WTC11 (cell line): Measurements from ENCODE around the gene PLEKHH3. TPM values are rescaled to one million over a fixed set of nuclear protein-coding genes. Genes with fewer than 3 reads are reported as not detected.

Source experiments
- ATAC-seq: fragments of 200-7000 bp; cut with Tn5 transposase; 2 replicates; pipeline ENCODE4 v1.10.0; 2021; ENCODE audit warnings: mild to moderate bottlenecking, moderate library complexity
- CTCF ChIA-PET: fragments of 300-600 bp; sonication (Branson Sonifier 250); formaldehyde crosslinking; loops from one replicate; lab custom pipeline; 2021; ENCODE audit warnings: antibody characterized with exemption; lab: Charles Lee
- POLR2A ChIA-PET: fragments of 350-600 bp; sonication (Branson Sonifier 250); formaldehyde crosslinking; loops from one replicate; lab custom pipeline; 2021; ENCODE audit warnings: antibody characterized with exemption; lab: Charles Lee
- DNase-seq: peaks from one replicate; pipeline ENCODE4 v3.0.0; 2021; ENCODE audit warnings: low spot score
- H3K27ac Mint-ChIP-seq: 2 replicates; pipeline ENCODE4 v1.8.0; 2021; ENCODE audit warnings: mixed read lengths
- H3K27me3 Mint-ChIP-seq: 2 replicates; pipeline ENCODE4 v1.8.0; 2021; ENCODE audit warnings: low read depth, mild to moderate bottlenecking, moderate library complexity, mixed read lengths
- H3K36me3 Mint-ChIP-seq: 2 replicates; pipeline ENCODE4 v1.8.0; 2021; ENCODE audit warnings: mixed read lengths
- H3K4me1 Mint-ChIP-seq: 2 replicates; pipeline ENCODE4 v1.8.0; 2022; ENCODE audit warnings: mixed read lengths
- H3K4me3 Mint-ChIP-seq: 2 replicates; pipeline ENCODE4 v1.8.0; 2021; ENCODE audit warnings: mild to moderate bottlenecking, moderate library complexity, mixed read lengths
- H3K9me3 Mint-ChIP-seq: 2 replicates; pipeline ENCODE4 v1.8.0; 2021; ENCODE audit warnings: mixed read lengths
- CBFB ChIP-seq: sonication (generic); formaldehyde crosslinking; IDR thresholded peaks from 2 replicates; pipeline ENCODE4 v1.8.1; 2022; ENCODE audit warnings: mild to moderate bottlenecking, low read depth, missing genetic modification reagents
- CREM ChIP-seq: sonication (generic); formaldehyde crosslinking; IDR thresholded peaks from 2 replicates; pipeline ENCODE4 v1.8.1; 2022; ENCODE audit warnings: mild to moderate bottlenecking, missing genetic modification reagents, moderate library complexity
- EMX1 ChIP-seq: fragments of 250-450 bp; sonication (Bioruptor Pico); IDR thresholded peaks from 2 replicates; pipeline ENCODE4 v1.8.0; 2021; ENCODE audit warnings: mild to moderate bottlenecking
- ETV6 ChIP-seq: sonication (generic); formaldehyde crosslinking; IDR thresholded peaks from 2 replicates; pipeline ENCODE4 v1.8.1; 2022; ENCODE audit warnings: mild to moderate bottlenecking, missing genetic modification reagents
- FOXJ3 ChIP-seq: sonication (generic); formaldehyde crosslinking; IDR thresholded peaks from 2 replicates; pipeline ENCODE4 v1.9.0; 2021; ENCODE audit warnings: missing genetic modification reagents, mild to moderate bottlenecking, borderline replicate concordance
- FOXK1 ChIP-seq: sonication (generic); formaldehyde crosslinking; IDR thresholded peaks from 2 replicates; pipeline ENCODE4 v1.8.0; 2022; ENCODE audit warnings: mild to moderate bottlenecking, moderate library complexity, missing genetic modification reagents
- GABPB1 ChIP-seq: sonication (generic); formaldehyde crosslinking; IDR thresholded peaks from 2 replicates; pipeline ENCODE4 v1.8.1; 2023; ENCODE audit warnings: mild to moderate bottlenecking, missing genetic modification reagents
- GRHL2 ChIP-seq: fragments of 250-450 bp; sonication (Bioruptor Pico); IDR thresholded peaks from 2 replicates; pipeline ENCODE4 v1.8.0; 2022; ENCODE audit warnings: mild to moderate bottlenecking, moderate library complexity; ENCODE audit not compliant: insufficient replicate concordance, severe bottlenecking
- JAZF1 ChIP-seq: fragments of 250-450 bp; sonication (Bioruptor Pico); IDR thresholded peaks from 2 replicates; pipeline ENCODE4 v1.9.0; 2021; ENCODE audit warnings: moderate library complexity, mild to moderate bottlenecking, inconsistent platforms
- NFATC4 ChIP-seq: fragments of 250-450 bp; sonication (Bioruptor Pico); IDR thresholded peaks from 2 replicates; pipeline ENCODE4 v1.9.0; 2021; ENCODE audit warnings: mild to moderate bottlenecking
- NR1H2 ChIP-seq: sonication (generic); formaldehyde crosslinking; IDR thresholded peaks from 2 replicates; pipeline ENCODE4 v1.9.0; 2021; ENCODE audit warnings: mild to moderate bottlenecking, moderate library complexity, missing genetic modification reagents
- NR2C2 ChIP-seq: sonication (generic); formaldehyde crosslinking; IDR thresholded peaks from 2 replicates; pipeline ENCODE4 v1.8.0; 2022; ENCODE audit warnings: mild to moderate bottlenecking, missing genetic modification reagents
- NR3C1 ChIP-seq: sonication (generic); formaldehyde crosslinking; conservative IDR thresholded peaks from 2 replicates; pipeline ENCODE4 v1.8.1; 2023; ENCODE audit warnings: low read depth, mild to moderate bottlenecking, missing genetic modification reagents
- RELA ChIP-seq: sonication (generic); formaldehyde crosslinking; IDR thresholded peaks from 2 replicates; pipeline ENCODE4 v1.8.1; 2022; ENCODE audit warnings: missing genetic modification reagents, mild to moderate bottlenecking, borderline replicate concordance
- SOX15 ChIP-seq: fragments of 250-450 bp; sonication (Bioruptor Pico); IDR thresholded peaks from 2 replicates; pipeline ENCODE4 v1.9.0; 2021; ENCODE audit warnings: mild to moderate bottlenecking
- TP53 ChIP-seq: sonication (generic); formaldehyde crosslinking; IDR thresholded peaks from 2 replicates; pipeline ENCODE4 v1.8.1; 2023; ENCODE audit warnings: mild to moderate bottlenecking, missing genetic modification reagents
- ZNF121 ChIP-seq: sonication (generic); formaldehyde crosslinking; IDR thresholded peaks from 2 replicates; pipeline ENCODE4 v1.8.0; 2023; ENCODE audit warnings: missing genetic modification reagents
- ZNF138 ChIP-seq: sonication (generic); formaldehyde crosslinking; conservative IDR thresholded peaks from 2 replicates; pipeline ENCODE4 v1.8.1; 2022; ENCODE audit warnings: mild to moderate bottlenecking, moderate library complexity, missing genetic modification reagents
- ZNF263 ChIP-seq: sonication (generic); formaldehyde crosslinking; IDR thresholded peaks from 2 replicates; pipeline ENCODE4 v1.8.1; 2022; ENCODE audit warnings: low read depth, mild to moderate bottlenecking, moderate library complexity, missing genetic modification reagents
- ZNF317 ChIP-seq: sonication (generic); formaldehyde crosslinking; IDR thresholded peaks from 2 replicates; pipeline ENCODE4 v1.8.1; 2023; ENCODE audit warnings: low read depth, mild to moderate bottlenecking, moderate library complexity, missing genetic modification reagents, borderline replicate concordance
- ZNF396 ChIP-seq: fragments of 250-450 bp; sonication (Bioruptor Pico); IDR thresholded peaks from 2 replicates; pipeline ENCODE4 v1.8.0; 2021; ENCODE audit warnings: mild to moderate bottlenecking, moderate library complexity, borderline replicate concordance
- ZNF416 ChIP-seq: fragments of 250-450 bp; sonication (Bioruptor Pico); IDR thresholded peaks from 2 replicates; pipeline ENCODE4 v1.9.0; 2021; ENCODE audit warnings: mild to moderate bottlenecking, inconsistent platforms
- total RNA-seq: library from RNA; stranded (reverse); gene quantifications from 3 replicates; pipeline ENCODE4 v1.2.3, GENCODE V29; 2021
- TF ChIP-seq, protein P1 (sequence below): fragments of 250-450 bp; sonication (Bioruptor Pico); IDR thresholded peaks from 2 replicates; pipeline ENCODE4 v1.9.0; 2021; ENCODE audit warnings: mild to moderate bottlenecking, borderline replicate concordance
- TF ChIP-seq, protein P2 (sequence below): fragments of 250-450 bp; sonication (Bioruptor Pico); IDR thresholded peaks from 2 replicates; pipeline ENCODE4 v1.8.0; 2021; ENCODE audit warnings: mild to moderate bottlenecking
- TF ChIP-seq, protein P3 (sequence below): sonication (generic); formaldehyde crosslinking; IDR thresholded peaks from 2 replicates; pipeline ENCODE4 v1.8.0; 2022; ENCODE audit warnings: mild to moderate bottlenecking, missing genetic modification reagents

PLEKHH3 gene
- total RNA-seq, 1 experiment from 2014 or later = 40.2 TPM

- TF ChIP-seq, protein P1, sequence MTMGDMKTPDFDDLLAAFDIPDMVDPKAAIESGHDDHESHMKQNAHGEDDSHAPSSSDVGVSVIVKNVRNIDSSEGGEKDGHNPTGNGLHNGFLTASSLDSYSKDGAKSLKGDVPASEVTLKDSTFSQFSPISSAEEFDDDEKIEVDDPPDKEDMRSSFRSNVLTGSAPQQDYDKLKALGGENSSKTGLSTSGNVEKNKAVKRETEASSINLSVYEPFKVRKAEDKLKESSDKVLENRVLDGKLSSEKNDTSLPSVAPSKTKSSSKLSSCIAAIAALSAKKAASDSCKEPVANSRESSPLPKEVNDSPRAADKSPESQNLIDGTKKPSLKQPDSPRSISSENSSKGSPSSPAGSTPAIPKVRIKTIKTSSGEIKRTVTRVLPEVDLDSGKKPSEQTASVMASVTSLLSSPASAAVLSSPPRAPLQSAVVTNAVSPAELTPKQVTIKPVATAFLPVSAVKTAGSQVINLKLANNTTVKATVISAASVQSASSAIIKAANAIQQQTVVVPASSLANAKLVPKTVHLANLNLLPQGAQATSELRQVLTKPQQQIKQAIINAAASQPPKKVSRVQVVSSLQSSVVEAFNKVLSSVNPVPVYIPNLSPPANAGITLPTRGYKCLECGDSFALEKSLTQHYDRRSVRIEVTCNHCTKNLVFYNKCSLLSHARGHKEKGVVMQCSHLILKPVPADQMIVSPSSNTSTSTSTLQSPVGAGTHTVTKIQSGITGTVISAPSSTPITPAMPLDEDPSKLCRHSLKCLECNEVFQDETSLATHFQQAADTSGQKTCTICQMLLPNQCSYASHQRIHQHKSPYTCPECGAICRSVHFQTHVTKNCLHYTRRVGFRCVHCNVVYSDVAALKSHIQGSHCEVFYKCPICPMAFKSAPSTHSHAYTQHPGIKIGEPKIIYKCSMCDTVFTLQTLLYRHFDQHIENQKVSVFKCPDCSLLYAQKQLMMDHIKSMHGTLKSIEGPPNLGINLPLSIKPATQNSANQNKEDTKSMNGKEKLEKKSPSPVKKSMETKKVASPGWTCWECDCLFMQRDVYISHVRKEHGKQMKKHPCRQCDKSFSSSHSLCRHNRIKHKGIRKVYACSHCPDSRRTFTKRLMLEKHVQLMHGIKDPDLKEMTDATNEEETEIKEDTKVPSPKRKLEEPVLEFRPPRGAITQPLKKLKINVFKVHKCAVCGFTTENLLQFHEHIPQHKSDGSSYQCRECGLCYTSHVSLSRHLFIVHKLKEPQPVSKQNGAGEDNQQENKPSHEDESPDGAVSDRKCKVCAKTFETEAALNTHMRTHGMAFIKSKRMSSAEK (CRISPR knock-in tag) = no peak
- TF ChIP-seq, all 79 proteins: peak for 0
Measured at GRCh38 chr17:42697108-42697811, 20.5 kb upstream of the PLEKHH3 start (continued).

- POLR2A ChIA-PET = no interaction called here
- no peaks in the 10 kb centered on the region for H3K27me3 Mint-ChIP-seq
- H3K36me3 Mint-ChIP-seq = peaks cover 8% of the 10 kb centered on the region
- peaks cover 2% of the 10 kb centered on the region; the same call in 1 of the 2 replicates for H3K4me1 Mint-ChIP-seq
- no peak for DNase-seq
- CTCF ChIA-PET = no interaction called here
- no peak overlapping the region for H3K27ac Mint-ChIP-seq
- H3K9me3 Mint-ChIP-seq = no peaks in the 10 kb centered on the region
- TF ChIP-seq FOXK1 (no peak), ZNF263 (CRISPR knock-in tag) (no peak), GRHL2 (CRISPR knock-in tag) (no peak), NR1H2 (CRISPR knock-in tag) (no peak), CREM (CRISPR knock-in tag) (no peak), ZNF138 (no peak), FOXJ3 (no peak), ETV6 (no peak), ZNF121 (no peak), ZNF416 (no peak), NR2C2 (CRISPR knock-in tag) (no peak), GABPB1 (CRISPR knock-in tag) (no peak)
- TF ChIP-seq, protein P2, sequence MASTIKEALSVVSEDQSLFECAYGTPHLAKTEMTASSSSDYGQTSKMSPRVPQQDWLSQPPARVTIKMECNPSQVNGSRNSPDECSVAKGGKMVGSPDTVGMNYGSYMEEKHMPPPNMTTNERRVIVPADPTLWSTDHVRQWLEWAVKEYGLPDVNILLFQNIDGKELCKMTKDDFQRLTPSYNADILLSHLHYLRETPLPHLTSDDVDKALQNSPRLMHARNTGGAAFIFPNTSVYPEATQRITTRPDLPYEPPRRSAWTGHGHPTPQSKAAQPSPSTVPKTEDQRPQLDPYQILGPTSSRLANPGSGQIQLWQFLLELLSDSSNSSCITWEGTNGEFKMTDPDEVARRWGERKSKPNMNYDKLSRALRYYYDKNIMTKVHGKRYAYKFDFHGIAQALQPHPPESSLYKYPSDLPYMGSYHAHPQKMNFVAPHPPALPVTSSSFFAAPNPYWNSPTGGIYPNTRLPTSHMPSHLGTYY (CRISPR knock-in tag) = no peak
- no peak for ATAC-seq
- H3K4me3 Mint-ChIP-seq = no peak overlapping the region
Measured at GRCh38 chr17:42695500-42695899, 18.7 kb upstream of the PLEKHH3 start.

DNA sequence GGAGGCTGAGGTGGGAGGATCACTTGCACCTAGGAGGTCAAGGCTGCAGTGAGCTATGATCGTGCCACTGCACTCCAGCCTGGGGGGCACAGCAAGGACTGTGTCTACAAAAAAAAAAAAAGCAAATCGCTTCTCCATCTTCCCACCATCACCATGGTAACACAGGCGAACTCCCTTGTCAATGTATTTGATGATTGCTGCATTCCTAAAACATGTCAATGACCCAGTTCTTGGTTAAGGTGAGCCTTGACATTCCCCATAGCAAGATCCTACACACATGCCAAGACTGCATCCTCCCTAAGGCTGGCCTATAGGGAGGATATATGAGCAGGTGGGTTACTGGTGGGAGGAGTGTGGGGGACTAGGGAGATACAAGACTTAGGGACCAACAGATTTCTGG, 17.7 kb upstream of the PLEKHH3 start:
- H3K9me3 Mint-ChIP-seq = no peaks in the 10 kb centered on the region

DNA sequence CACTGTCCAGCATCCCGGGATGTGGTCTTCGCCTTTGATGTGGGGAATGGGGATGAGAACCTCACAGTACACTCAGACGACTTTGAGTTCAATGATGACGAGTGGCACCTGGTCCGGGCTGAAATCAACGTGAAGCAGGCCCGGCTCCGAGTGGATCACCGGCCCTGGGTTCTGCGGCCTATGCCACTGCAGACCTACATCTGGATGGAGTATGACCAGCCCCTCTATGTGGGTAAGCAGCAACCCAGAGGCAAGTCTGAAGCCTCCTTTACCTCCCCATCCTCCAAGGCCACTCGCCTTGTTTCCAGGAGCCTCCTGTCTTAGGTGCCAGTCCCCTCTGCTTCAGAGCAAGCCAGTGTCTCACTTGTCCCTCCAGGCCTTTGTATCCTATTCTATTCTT, 15.7 kb upstream of the PLEKHH3 start:
- H3K9me3 Mint-ChIP-seq = no peaks in the 10 kb centered on the region
- H3K36me3 Mint-ChIP-seq = peaks cover 6% of the 10 kb centered on the region
- ChIA-PET CTCF (interaction anchor here (1.1 kb wide), 1 partner anchor 71 kb away, joined by 3 read pairs; no protein-coding TSS in a partner anchor), POLR2A (no interaction called here)
- ATAC-seq = no peak
- H3K27me3 Mint-ChIP-seq = no peaks in the 10 kb centered on the region
- no peak for DNase-seq
- no peak overlapping the region for H3K4me3 Mint-ChIP-seq
- no peak overlapping the region for H3K27ac Mint-ChIP-seq
- H3K4me1 Mint-ChIP-seq = 0 out of 2 replicates have a peak, but pooled peaks cover 5% of the 10 kb centered on the region
- TF ChIP-seq EMX1 (CRISPR knock-in tag) (no peak), TP53 (CRISPR knock-in tag) (no peak), CBFB (CRISPR knock-in tag) (no peak), JAZF1 (CRISPR knock-in tag) (no peak), ZNF317 (CRISPR knock-in tag) (no peak), NR3C1 (CRISPR knock-in tag) (no peak), NFATC4 (CRISPR knock-in tag) (no peak), RELA (no peak), SOX15 (CRISPR knock-in tag) (no peak), ZNF396 (CRISPR knock-in tag) (no peak), NR2C2 (CRISPR knock-in tag) (no peak)
- TF ChIP-seq, protein P3, sequence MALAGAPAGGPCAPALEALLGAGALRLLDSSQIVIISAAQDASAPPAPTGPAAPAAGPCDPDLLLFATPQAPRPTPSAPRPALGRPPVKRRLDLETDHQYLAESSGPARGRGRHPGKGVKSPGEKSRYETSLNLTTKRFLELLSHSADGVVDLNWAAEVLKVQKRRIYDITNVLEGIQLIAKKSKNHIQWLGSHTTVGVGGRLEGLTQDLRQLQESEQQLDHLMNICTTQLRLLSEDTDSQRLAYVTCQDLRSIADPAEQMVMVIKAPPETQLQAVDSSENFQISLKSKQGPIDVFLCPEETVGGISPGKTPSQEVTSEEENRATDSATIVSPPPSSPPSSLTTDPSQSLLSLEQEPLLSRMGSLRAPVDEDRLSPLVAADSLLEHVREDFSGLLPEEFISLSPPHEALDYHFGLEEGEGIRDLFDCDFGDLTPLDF (CRISPR knock-in tag) = no peak

More for the DNA sequence above, 17.7 kb upstream of the PLEKHH3 start:
- no peak for ATAC-seq
- no peak for DNase-seq
- Mint-ChIP-seq H3K4me1 (peaks cover 2% of the 10 kb centered on the region; the same call in 1 of the 2 replicates), H3K27ac (no peak overlapping the region), H3K27me3 (no peaks in the 10 kb centered on the region), H3K4me3 (no peak overlapping the region), H3K36me3 (peaks cover 8% of the 10 kb centered on the region)
- ChIA-PET CTCF (interaction anchor here (1.0 kb wide), 1 partner anchor 69 kb away, joined by 4 read pairs; no protein-coding TSS in a partner anchor), POLR2A (no interaction called here)
- no peak for TF ChIP-seq GABPB1 (CRISPR knock-in tag)
- no peak for TF ChIP-seq NR3C1 (CRISPR knock-in tag)
